Ascending aorta (tissue), 2 donors: ENCODE results near the gene CNPPD1. TPM values are rescaled to one million over a fixed set of nuclear protein-coding genes. Genes with fewer than 3 reads are reported as not detected.

ENCODE experiments used
- DNase-seq, 2 donors: peaks; one replicate each; pipeline ENCODE4 v3.0.0-alpha.2; 2019; ENCODE audit warnings: low spot score in 2 of 2
- H3K27ac ChIP-seq, 2 donors: fragments of 200-600 bp; sonication (generic); one replicate each; pipeline ENCODE4 v1.5.1; 2016 to 2017; ENCODE audit warnings: mild to moderate bottlenecking in 1 of 2
- H3K27me3 ChIP-seq: fragments of 200-600 bp; sonication (generic); one replicate; pipeline ENCODE4 v1.5.1; 2017
- H3K36me3 ChIP-seq, 2 donors: fragments of 200-600 bp; sonication (generic); one replicate each; pipeline ENCODE4 v1.5.1; 2016
- H3K4me1 ChIP-seq, 2 donors: fragments of 200-600 bp; sonication (generic); one replicate each; pipeline ENCODE4 v1.5.1; 2016 to 2017; ENCODE audit warnings: mild to moderate bottlenecking in 1 of 2
- H3K4me3 ChIP-seq, 2 donors: fragments of 200-600 bp; sonication (generic); one replicate each; pipeline ENCODE4 v1.5.1; 2016 to 2017; ENCODE audit warnings: mild to moderate bottlenecking in 1 of 2
- H3K9me3 ChIP-seq, 2 donors: fragments of 200-600 bp; sonication (generic); one replicate each; pipeline ENCODE4 v1.5.1; 2016
- intact Hi-C: fragments of 100-400 bp; cut with DNase I; formaldehyde crosslinking; loops from one replicate; pipeline ENCODE4 v1.15.1; 2023
- total RNA-seq: library from RNA; depleted of rRNA; stranded (reverse); fragments of >200 nt; gene quantifications from one replicate; pipeline ENCODE4 v1.1.0, GENCODE V29; 2016
- TF ChIP-seq, protein P1 (sequence below), 3 experiments: fragments of 200-600 bp in 2 of 3; fragments of 450-650 bp in 1 of 3; sonication (generic) in 2 of 3; IDR thresholded peaks; one replicate each; pipeline ENCODE4 v1.5.1; 2016 to 2019; ENCODE audit warnings: antibody characterized with exemption in 3 of 3, mild to moderate bottlenecking in 1 of 3, moderate library complexity in 1 of 3

The CNPPD1 gene
- total RNA-seq, 1 donor from 2014 or later: 49.4 TPM

- Histone ChIP-seq H3K27ac (peak overlapping the region; percentile 92 to 95), H3K4me1 (peaks cover 12 to 31% of the 10 kb centered on the region in 2 donors), H3K9me3 (no peaks in the 10 kb centered on the region), H3K36me3 (peaks cover 61 to 65% of the 10 kb centered on the region in 2 donors), H3K4me3 (no peak overlapping the region), H3K27me3 (no peaks in the 10 kb centered on the region)
- DNase-seq: no peak
- intact Hi-C loops: loop anchor here (1.0 to 10.0 kb wide), 3 partner anchors 9 to 465 kb away; partner anchors contain the start of genes ANKZF1, ATG9A and DNAJB2
- TF ChIP-seq, protein P1, sequence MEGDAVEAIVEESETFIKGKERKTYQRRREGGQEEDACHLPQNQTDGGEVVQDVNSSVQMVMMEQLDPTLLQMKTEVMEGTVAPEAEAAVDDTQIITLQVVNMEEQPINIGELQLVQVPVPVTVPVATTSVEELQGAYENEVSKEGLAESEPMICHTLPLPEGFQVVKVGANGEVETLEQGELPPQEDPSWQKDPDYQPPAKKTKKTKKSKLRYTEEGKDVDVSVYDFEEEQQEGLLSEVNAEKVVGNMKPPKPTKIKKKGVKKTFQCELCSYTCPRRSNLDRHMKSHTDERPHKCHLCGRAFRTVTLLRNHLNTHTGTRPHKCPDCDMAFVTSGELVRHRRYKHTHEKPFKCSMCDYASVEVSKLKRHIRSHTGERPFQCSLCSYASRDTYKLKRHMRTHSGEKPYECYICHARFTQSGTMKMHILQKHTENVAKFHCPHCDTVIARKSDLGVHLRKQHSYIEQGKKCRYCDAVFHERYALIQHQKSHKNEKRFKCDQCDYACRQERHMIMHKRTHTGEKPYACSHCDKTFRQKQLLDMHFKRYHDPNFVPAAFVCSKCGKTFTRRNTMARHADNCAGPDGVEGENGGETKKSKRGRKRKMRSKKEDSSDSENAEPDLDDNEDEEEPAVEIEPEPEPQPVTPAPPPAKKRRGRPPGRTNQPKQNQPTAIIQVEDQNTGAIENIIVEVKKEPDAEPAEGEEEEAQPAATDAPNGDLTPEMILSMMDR (IDR thresholded peaks at IDR 0.05): no peak
These were observed 43.2 kb upstream of the CNPPD1 start for GRCh38 chr2:219219784-219220532.

GRCh38 chr2:219218732-219219701 lies 42.3 kb upstream of the CNPPD1 start, which contains the start of gene ABCB6:
ABCB6 (minus strand) TSS chr2:219218958; CDS start chr2:219218673, 285 bp downstream.
- DNase-seq: peak; percentile 93 to 99
- Histone ChIP-seq H3K27me3 (no peaks in the 10 kb centered on the region), H3K4me1 (peaks cover 12 to 31% of the 10 kb centered on the region in 2 donors), H3K36me3 (peaks cover 60 to 61% of the 10 kb centered on the region in 2 donors), H3K9me3 (no peaks in the 10 kb centered on the region), H3K27ac (peak within 1 kb of the TSS; percentile 92 to 95), H3K4me3 (peak within 1 kb of the TSS; percentile 64 to 68)
- TF ChIP-seq, protein P1 (IDR thresholded peaks at IDR 0.05): no peak
- intact Hi-C loops: loop anchor here (1.0 to 10.0 kb wide), 6 partner anchors 10 to 466 kb away; partner anchors contain the start of genes ANKZF1, ATG9A, DNAJB2 and DNPEP

GRCh38 chr2:219218217-219218731 lies 41.5 kb upstream of the CNPPD1 start:
- intact Hi-C loops: loop anchor here (1.0 to 10.0 kb wide), 5 partner anchors 11 to 467 kb away; partner anchors contain the start of genes DNAJB2, DNPEP and RETREG2
- Histone ChIP-seq H3K4me1 (peaks cover 12 to 31% of the 10 kb centered on the region in 2 donors), H3K27ac (peak overlapping the region; percentile 92 to 95), H3K27me3 (no peaks in the 10 kb centered on the region), H3K36me3 (peaks cover 52 to 61% of the 10 kb centered on the region in 2 donors), H3K9me3 (no peaks in the 10 kb centered on the region), H3K4me3 (peak overlapping the region; percentile 64 to 68)
- TF ChIP-seq, protein P1 (IDR thresholded peaks at IDR 0.05): no peak
- DNase-seq: peak; percentile 40 to 87

GRCh38 chr2:219216535-219216915 lies 39.8 kb upstream of the CNPPD1 start:
- H3K4me1 ChIP-seq: peaks cover 12 to 31% of the 10 kb centered on the region in 2 donors
- H3K36me3 ChIP-seq: peaks cover 44 to 59% of the 10 kb centered on the region in 2 donors

More at GRCh38 chr2:219216535-219216915, 39.8 kb upstream of the CNPPD1 start:
- H3K27ac ChIP-seq: peak overlapping the region; percentile 44 to 92
- TF ChIP-seq, protein P1 (IDR thresholded peaks at IDR 0.05): no peak
- DNase-seq: no peak
- intact Hi-C loops: loop anchor here (10.0 kb wide), 1 partner anchor 468 kb away; no protein-coding TSS in a partner anchor
- H3K4me3 ChIP-seq: no peak overlapping the region
- no peaks in the 10 kb centered on the region for H3K9me3 ChIP-seq
- H3K27me3 ChIP-seq: no peaks in the 10 kb centered on the region
